NCI-H2227 (cell line): ENCODE data around the gene KDM3B.

Experiments used
- DNase-seq: peaks from one replicate; lab custom pipeline; 2025; ENCODE audit not compliant: unreplicated experiment; lab: John Stamatoyannopoulos, UW

KDM3B gene

DNA sequence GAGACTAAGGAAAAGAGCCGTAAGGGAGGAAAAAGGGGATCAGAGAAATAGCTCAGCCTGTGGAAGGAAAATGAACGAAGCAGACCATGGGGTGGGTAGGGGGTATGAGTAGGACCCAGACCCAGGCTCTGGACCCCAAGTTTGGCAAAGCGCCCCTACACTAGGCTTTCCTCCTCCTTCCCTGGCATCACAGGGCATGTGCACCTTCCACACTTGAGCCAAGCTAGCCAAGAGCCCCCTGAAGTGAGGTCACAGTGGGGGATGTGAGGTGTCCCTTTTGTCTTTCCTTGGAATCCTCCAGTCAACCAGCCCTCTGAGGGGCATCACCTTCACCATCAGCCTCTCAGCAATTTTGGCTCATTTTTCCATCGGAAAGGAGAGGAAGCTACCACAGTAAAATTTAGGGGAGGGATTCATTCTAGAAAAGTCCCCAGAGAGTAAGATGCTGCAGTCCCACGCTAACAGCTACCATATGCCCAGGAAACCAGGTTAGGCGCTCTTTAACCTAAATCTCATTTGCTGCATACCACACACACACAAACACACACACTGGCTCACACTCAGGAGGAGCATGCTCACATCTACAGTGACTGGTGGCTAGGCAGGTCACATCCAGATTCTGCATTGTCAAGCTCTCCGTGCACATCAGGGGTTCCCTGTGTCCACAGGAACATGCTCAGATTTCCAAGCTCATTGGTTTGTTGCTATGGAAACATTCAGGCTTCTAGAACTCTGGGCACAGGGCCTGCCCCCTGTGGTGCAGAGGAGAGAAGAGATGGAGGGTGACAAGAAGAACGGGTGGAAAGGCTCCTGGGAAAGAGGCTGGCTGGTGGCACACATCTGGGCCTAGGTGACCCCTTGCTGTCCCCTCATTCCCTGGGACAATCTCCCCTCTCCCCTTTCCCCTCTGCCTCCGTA, 96.3 kb downstream of the KDM3B start:
- peak; percentile 76 for DNase-seq

DNA sequence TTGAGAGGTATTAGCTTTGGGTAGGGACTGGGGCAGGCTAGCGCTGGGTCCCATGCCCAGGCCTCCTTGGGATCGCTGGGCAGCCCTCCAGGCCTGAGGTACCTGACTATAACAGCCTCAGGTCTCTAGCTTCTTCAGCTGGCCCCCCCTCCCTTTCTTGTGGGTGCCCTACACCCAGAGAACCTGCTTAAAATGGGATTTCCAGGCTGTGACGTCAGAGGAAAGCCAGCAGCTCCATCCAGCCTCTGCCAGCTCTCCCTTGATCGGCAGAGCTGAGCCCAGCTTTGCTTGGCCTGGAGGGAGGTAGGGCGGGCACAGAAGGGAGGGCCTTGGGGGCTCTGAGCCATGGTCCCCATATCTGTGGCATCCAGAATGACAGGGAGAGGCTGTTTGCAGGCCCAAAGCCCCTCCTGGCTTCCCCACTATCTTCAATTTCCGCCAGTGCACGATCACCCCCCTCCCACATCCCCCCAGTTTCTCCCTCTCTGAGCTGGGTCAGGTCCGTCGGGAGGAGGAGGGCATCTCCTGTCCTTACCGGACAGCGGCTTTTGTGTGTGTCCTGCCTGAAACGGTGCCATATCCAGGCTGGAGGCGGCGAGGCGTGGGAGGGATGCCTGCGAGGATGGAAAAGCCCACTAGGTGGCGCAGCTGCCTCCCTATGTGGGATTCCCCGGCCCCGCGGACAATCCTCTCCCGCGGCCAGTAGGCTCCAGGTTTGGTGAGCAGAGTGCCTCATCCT, 97.2 kb downstream of the KDM3B start:
- peak; percentile 86 for DNase-seq

DNA sequence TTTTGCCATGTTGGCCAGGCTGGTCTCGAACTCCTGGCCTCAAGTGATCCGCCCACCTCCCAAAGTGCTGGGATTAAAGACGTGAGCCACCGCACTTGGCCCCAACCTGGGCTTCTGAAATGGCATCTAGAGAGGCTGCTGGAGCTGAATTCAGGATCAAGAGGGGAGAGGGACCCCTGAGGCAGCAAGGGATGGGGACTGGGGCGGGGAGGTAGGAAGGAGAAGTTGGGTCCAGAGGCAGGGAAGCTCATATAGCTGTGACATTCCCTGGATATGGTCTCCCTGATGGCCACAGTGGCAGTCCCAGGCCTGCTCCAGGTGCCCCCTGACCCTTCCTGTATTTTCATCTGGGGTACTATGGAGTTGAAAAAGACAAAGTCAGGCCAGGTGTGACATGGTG, 98.5 kb downstream of the KDM3B start:
- no peak for DNase-seq

DNA sequence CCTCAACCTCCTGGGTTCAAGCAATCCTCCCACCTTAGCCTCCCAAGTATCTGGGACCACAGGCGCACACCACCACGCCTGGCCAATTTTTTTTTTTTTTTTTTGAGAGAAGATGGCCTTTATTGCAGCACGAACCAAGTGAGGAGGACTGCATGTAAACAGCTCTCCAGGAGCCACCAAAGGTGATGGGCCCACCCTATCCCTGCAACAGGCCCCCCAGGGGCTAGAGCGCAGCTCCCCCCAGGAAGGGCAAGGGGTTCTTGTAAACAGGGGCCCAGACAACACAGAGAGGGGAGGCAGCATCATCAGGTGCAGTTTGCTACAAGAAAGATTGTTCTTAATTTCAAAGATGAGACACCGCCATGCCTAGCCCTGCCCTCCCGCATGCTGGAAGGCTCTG, 100.2 kb downstream of the KDM3B start:
- no peak for DNase-seq

DNA sequence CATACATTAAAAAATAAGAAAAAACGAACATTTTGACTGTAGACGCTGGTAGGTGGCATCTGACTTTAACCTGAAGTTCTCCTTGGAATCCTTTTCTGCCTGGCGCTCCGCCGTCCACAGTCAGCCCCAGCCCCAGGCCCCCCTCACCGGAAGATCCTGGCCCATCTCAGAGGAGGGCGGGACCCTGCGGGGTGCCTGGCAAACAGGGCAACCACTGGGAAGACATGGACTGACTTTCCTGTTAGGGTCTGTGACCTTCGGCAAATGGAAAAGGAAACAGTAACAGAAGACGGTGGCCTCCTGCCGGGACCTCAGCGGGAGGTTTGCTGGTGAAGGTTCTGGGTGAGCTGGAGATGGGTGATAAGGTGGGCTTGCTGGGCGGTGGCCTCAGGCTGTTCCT, 101.1 kb downstream of the KDM3B start:
- DNase-seq: no peak

DNA sequence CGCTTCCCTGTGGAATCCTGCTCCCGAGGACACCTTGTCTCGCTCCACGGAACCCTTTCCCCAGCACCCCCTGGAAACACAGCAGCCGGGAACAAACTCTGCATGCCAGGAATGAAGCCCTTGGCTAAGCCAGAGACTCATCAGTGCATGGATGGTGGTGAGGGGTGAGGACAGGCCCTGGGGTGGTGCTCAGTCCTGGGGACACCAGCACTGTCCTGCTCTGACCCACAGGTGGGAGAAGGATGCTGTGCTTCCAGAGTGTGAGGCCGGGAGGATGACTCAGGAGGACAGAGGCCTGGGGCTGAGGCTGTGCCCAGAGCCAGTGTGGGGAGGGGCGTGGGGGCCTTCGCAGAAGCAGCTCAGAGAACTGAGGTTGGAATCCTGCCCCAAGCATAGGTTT, 101.6 kb downstream of the KDM3B start:
- no peak for DNase-seq

DNA sequence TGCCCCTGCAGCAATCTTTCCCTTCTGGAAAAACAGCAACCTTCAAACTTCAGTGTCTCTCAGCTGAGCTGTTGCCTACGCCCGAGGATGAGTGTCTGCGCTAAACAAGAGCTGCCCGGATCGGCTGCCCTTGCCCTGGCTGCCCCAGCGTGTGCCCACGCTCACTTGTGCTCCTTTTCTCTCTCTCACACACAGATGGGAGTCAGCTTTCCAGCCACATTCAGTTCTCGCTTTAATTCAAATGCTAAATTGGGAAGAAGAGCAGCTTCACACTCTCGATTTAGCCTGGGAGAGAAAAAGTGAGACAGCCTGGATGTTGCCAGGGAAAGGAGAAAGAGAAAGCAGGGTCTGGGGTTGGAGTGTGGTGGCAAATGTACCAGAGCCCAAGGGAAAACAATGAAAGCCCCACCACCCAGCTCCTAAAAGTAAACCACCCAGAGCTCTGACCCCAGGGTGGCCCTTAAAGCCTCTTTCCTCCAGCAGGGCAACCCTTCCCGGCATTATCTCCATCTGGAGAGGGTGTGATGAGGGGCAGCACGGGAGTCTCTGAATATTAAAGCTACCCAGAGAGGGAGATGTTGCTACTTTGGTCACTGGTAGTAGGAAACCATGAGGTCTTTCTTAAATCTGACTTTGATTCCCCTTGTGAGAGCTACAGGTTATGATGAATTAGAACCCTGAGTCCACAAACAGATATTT, 102.9 kb downstream of the KDM3B start:
- no peak for DNase-seq

DNA sequence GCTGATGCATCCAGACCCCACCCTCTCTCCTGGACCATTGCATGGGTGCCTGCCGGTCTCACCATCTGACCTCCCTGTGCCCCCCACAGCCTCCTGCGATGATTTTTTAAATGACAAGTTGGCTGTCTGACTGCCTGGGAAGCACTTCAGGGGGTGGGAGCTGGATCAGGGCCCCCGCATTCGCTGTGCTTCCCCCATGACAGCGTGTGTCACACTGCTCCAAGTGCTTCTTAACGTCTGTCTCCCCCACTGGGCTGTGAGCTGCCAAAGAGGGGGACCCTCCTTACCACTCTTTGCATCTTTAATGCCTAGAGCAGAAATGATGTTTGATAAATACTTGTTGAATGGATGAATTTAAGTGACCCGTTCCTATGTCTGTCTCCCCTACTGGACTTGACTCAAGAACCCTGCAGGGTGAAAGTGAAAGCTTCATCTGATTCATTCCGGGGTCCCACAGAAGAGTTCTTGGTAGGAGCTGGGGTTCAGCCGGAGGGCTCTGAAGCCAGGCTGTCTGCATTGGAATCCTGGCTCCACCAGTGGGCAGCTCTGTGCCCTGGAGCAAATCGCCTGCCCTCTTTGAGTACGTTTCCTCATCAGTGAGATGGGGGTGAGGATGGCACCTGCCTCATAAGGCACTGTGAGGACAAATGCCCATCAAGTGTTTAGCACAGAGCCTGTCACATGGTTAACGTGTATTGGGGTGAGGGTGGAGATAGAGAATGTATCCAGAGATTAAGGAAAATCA, 105.2 kb downstream of the KDM3B start:
- DNase-seq: no peak

DNA sequence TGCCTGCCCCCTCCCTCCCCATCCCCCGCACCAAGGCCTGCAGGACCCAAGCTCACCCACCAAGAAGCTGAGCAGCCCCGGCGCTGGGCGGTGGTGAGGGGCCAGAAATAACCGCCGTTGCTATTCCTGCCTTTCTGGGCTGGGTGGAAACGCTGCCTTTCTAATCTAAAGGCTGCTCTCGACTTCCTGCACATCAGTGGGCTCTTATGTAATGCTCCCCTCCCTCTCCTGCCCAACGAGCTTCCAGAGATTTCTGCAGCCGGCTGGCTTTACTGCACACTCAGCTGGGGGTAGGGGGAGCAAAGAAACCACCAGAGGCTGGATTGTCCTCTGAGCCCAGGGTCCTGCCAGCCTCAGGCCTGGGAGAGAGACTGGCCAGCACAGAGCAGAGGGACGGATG, 105.9 kb downstream of the KDM3B start:
- DNase-seq: no peak

DNA sequence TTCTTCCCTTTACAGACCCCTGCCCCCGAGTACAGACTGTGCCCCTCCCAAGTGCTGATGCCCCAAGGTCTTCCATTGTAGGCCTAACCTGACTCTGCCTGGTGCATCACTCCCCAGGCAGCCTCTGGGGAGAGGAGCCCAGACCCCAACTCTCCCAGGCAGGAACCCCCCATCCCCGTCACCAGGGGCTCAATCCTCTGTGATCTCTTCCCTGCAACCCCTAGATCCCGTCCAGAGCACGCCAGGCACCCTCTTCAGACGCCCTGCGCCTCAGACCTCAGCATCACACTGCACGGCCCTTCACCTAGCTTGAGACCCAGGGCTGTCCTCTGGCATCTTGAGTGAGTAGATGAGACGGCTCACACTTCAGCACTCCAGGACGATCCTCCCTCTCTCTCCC, 106.4 kb downstream of the KDM3B start:
- no peak for DNase-seq

DNA sequence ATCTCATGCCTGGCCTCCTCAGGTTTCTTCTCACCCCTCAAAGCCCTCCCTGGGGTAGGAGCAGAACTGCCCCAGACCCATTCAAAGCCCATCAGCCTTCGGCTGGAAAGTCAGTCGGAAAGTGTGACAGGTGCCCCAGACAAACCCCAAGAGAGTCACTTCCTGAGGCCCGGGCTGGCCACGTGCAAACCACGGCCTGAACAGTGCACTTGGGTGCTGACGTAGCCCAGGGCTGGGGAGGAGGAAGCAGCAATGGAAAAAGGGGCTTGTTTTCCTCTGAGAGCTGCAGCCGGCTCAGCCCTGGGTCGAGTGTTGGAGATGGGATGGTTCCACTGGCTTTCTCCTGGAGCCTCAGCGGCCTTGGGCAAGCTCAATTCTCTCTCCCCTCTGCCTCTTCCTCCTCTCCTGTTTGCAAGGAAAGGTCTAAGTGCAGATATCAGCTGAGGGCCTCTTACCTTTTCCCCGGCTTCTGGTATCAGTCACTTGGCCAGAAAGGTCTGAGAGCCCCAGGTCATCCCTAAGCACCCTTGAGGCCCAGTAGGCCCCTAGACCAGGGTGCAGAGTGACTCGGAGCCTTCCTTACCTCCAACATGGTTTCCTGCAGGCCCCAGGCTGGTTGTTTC, 106.9 kb downstream of the KDM3B start:
- no peak for DNase-seq

DNA sequence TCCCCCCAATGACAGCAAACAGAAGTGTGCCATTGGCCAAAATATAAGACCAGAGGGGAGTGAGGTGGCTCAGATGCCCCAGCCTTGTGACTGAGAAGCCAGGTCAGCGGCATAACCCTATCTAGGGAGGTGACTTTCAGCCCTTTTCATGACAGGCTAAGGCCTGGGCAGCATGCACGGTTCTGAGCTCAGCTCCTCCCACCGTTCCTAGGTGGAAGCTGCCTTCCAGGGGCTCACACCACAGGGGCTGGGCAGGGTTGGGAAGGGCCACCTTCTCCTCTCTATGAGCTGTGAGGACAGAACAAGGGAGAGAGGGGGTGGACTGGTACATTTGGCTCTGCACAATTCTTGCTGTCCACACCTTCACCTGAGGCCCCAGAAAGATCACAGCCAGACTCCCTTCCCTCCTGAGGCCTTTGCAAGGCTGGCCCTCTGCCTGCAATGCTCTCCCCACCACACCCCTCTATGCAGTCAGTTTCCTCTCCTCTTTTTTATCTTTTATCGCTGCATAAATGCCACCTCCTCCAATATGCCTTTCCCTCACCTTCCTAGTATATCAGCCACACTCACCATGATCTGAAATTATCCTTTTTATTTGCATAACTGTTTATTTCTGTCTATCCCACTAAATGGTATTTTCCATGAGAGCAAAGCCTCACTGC, 107.7 kb downstream of the KDM3B start:
- DNase-seq: no peak

DNA sequence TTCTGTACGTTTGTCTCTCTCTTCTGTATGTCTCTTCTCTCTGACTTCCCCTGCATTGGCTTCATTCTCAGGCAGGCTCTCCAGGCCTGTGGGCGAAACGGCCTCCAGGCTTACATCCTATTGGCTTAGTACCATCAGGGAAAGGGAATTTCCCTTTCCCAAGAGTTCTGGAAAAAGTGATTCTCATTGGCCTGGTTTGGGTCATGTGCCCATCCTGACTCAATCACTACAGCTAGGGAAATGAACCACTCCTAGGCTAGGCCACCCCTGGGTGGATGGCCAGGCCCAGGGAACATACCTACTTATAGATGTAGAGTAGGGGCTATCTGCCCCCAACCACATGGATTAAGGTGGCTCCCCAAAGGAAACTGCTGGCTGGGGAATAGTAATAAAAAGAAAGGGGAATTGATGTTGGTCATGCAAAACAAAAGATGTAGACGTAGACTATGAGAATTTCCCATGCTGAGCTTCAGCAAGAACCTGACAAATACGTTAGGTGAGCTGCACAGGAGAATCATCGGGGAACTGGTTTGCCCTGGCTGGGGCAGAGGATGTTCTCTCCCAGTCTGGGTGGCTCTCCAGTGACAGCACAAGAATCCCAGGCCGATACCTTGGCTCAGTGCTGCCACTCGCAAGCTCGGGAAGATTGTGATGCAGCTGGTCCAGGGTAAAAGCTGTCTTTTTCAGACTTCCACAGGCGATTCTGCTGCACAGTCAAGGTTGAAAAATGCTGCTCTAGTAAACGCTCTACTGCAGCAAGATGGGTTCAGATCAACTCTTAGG, 109.0 kb downstream of the KDM3B start:
- DNase-seq: no peak

DNA sequence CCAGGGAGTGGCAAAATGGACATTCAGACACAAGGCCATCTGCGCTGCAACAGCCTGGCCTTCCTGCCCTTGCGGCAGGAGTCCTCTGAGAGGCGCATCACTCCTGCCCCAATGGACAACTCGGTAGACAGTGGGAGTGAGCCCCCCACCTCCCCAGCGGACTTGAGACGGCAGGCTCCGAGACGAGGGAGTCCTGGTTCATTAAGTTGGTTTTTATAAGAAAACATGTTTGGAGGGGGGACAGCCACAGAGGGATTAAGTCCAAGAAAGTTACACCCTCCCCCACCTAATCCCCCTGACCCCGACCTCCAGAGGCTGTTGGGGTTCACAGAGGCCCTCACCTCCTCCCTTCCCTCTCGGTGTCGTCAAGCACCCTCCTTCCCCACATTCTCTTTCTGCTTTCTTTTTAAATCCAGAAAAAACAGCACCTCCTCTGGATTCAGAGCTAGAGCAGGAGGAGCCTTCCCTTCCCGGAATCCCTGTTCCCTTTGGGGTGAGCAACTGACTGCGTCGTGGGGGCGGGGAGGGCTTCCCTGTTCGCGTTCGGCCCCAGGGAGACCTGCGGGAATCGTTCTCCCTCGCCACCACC, 111.0 kb downstream of the KDM3B start:
- DNase-seq: peak; percentile 40

DNA sequence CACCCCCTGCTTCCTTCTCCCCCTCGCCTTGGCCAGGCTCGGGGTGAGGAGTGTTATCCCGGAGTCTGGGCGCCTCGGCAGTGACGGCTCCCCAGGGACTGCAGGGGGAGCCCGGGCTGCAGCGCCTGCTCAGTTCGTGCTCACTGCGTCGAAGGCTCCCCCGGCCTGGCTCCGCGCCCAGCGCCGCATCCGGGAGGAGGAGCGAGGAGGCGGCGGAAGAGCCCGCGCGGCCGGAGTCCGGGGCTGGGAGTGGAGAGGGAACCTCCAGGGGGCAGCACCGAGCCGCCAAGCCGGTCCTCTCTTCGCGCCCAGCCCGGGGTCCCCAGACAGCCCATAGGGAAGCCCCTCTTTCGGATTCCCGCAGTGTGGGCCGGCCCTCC, 111.5 kb downstream of the KDM3B start:
- DNase-seq: peak; percentile 95

DNA sequence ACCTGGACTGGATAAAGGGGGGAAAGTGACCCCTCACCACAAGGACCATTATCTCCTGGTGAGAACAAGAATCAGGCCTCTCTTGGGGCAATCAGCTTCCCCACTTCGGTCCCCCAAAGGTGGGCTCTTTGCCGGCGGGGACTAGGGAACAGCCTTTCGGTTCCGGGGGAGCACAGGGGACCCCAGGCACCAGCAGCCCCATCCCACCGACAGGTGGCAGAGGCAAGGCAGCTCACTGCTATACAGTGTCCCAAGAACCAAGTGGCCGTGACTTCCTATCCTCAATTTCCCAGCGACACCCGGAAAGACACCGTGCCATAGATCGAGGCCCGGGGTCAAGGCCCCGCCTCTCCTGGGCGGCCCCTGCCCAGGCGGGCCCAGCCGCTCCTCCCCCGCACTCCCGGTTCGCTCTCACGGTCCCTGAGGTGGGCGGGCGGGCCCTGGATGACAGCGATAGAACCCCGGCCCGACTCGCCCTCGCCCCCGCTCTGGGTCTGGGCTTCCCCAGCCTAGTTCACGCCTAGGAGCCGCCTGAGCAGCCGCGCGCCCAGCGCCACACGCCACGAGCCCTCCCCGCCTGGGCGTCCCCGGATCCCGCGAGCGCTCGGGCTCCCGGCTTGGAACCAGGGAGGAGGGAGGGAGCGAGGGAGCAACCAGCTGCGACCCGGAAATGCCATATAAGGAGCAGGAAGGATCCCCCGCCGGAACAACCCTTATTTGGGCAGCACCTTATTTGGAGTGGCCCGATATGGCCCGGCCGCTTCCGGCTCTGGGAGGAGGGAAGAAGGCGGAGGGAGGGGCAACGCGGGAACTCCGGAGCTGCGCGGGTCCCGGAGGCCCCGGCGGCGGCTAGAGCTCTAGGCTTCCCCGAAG, 112.1 kb downstream of the KDM3B start:
- DNase-seq: peak; percentile 97

DNA sequence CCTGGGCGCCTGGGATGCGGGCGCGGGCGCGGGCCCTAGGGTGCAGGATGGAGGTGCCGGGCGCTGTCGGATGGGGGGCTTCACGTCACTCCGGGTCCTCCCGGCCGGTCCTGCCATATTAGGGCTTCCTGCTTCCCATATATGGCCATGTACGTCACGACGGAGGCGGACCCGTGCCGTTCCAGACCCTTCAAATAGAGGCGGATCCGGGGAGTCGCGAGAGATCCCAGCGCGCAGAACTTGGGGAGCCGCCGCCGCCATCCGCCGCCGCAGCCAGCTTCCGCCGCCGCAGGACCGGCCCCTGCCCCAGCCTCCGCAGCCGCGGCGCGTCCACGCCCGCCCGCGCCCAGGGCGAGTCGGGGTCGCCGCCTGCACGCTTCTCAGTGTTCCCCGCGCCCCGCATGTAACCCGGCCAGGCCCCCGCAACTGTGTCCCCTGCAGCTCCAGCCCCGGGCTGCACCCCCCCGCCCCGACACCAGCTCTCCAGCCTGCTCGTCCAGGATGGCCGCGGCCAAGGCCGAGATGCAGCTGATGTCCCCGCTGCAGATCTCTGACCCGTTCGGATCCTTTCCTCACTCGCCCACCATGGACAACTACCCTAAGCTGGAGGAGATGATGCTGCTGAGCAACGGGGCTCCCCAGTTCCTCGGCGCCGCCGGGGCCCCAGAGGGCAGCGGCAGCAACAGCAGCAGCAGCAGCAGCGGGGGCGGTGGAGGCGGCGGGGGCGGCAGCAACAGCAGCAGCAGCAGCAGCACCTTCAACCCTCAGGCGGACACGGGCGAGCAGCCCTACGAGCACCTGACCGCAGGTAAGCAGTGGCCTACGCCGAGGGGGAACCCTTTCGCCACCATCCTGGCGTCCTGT, 113.0 kb downstream of the KDM3B start, which contains the start of gene EGR1:
EGR1 (plus strand) TSS at position 219 of the 864 bp plus-strand sequence; CDS start at position 502, 283 bp downstream.
- peak; percentile 90 for DNase-seq
